IMR-90 (cell line): ENCODE results near the gene LONP2. TPM values are rescaled to one million over a fixed set of nuclear protein-coding genes. Genes with fewer than 3 reads are reported as not detected.

Source experiments
- ATAC-seq: fragments of 200-7000 bp; cut with Tn5 transposase; 2 replicates; pipeline ENCODE4 v1.9.1; 2020; ENCODE audit warnings: low read depth, mild to moderate bottlenecking, moderate library complexity
- BruUV-seq: library from RNA; stranded (reverse); fragments of 400-500 nt; replicated peaks from 2 replicates; lab custom pipeline; 2021; lab: Mats Ljungman, UMichigan
- CTCF ChIA-PET: fragments of 300-600 bp; formaldehyde crosslinking; extraction: SDS; loops from one replicate; lab custom pipeline; 2021; ENCODE audit warnings: antibody characterized with exemption; lab: Yijun Ruan, JAX
- POLR2A ChIA-PET: fragments of 300-600 bp; sonication (Branson Sonifier 250); formaldehyde crosslinking; loops from one replicate; lab custom pipeline; 2022; ENCODE audit warnings: antibody characterized with exemption; ENCODE audit not compliant: unreplicated experiment; lab: Charles Lee
- DNase-seq: peaks from one replicate; pipeline ENCODE4 v3.0.0; 2013
- H2AFZ ChIP-seq: replicated peaks from 2 replicates; pipeline ENCODE3; 2013; ENCODE audit warnings: low read length, mild to moderate bottlenecking; ENCODE audit not compliant: poor library complexity
- H2AK5ac ChIP-seq: 2 replicates; pipeline ENCODE4 v1.6.1; 2013; ENCODE audit warnings: low read depth, low read length, inconsistent platforms
- H2AK9ac ChIP-seq: replicated peaks from 2 replicates; pipeline ENCODE3; 2013; ENCODE audit warnings: mild to moderate bottlenecking, low read depth, low read length, moderate library complexity; ENCODE audit not compliant: poor library complexity
- H2BK120ac ChIP-seq: 2 replicates; pipeline ENCODE4 v1.6.1; 2013; ENCODE audit warnings: low read depth, low read length, inconsistent platforms
- H2BK15ac ChIP-seq: 3 replicates; pipeline ENCODE4 v1.6.1; 2013; ENCODE audit warnings: low read depth, low read length, inconsistent platforms
- H2BK20ac ChIP-seq: 2 replicates; pipeline ENCODE4 v1.6.1; 2013; ENCODE audit warnings: low read depth, mild to moderate bottlenecking, inconsistent platforms, low read length, moderate library complexity
- H2BK5ac ChIP-seq: 2 replicates; pipeline ENCODE4 v1.6.1; 2013; ENCODE audit warnings: mild to moderate bottlenecking, low read depth, low read length, inconsistent platforms; ENCODE audit not compliant: poor library complexity, severe bottlenecking
- H3K14ac ChIP-seq: replicated peaks from 2 replicates; pipeline ENCODE4 v1.6.1; 2013; ENCODE audit warnings: low read depth, low read length, inconsistent platforms
- H3K18ac ChIP-seq: 2 replicates; pipeline ENCODE4 v1.6.1; 2013; ENCODE audit warnings: low read depth, low read length, control low read depth
- H3K23ac ChIP-seq: 2 replicates; pipeline ENCODE4 v1.6.1; 2013; ENCODE audit warnings: low read depth, low read length, inconsistent platforms
- H3K27ac ChIP-seq: 2 replicates; pipeline ENCODE4 v1.5.1; 2013; ENCODE audit warnings: mild to moderate bottlenecking, control low read depth, low read length; ENCODE audit not compliant: insufficient read depth
- H3K27me3 ChIP-seq: 2 replicates; pipeline ENCODE4 v1.6.1; 2013; ENCODE audit warnings: low read length; ENCODE audit not compliant: control insufficient read depth, insufficient read depth
- H3K36me3 ChIP-seq: 2 replicates; pipeline ENCODE4 v1.6.1; 2013; ENCODE audit warnings: low read length, mixed read lengths; ENCODE audit not compliant: control insufficient read depth, insufficient read depth
- H3K4ac ChIP-seq: 2 replicates; pipeline ENCODE4 v1.6.1; 2013; ENCODE audit warnings: low read depth, low read length, inconsistent platforms
- H3K4me1 ChIP-seq: 2 replicates; pipeline ENCODE4 v1.6.1; 2013; ENCODE audit warnings: low read length, mixed read lengths; ENCODE audit not compliant: control insufficient read depth, insufficient read depth
- H3K4me2 ChIP-seq: 2 replicates; pipeline ENCODE4 v1.6.1; 2013; ENCODE audit warnings: low read depth, mild to moderate bottlenecking, control low read depth, low read length, moderate library complexity
- H3K4me3 ChIP-seq: 2 replicates; pipeline ENCODE4 v1.5.1; 2013; ENCODE audit warnings: low read depth, mild to moderate bottlenecking, control low read depth, low read length, moderate library complexity; ENCODE audit not compliant: insufficient read depth
- H3K56ac ChIP-seq: 2 replicates; pipeline ENCODE4 v1.6.1; 2013; ENCODE audit warnings: low read length, inconsistent platforms; ENCODE audit not compliant: insufficient read depth; ENCODE audit errors: extremely low read depth
- H3K79me1 ChIP-seq, 2 experiments: 2 replicates each; pipeline ENCODE4 v1.6.1; 2013; ENCODE audit warnings: low read length in 2 of 2, inconsistent platforms in 1 of 2, low read depth in 1 of 2
- H3K9ac ChIP-seq: 2 replicates; pipeline ENCODE4 v1.6.1; 2013; ENCODE audit warnings: low read depth, low read length, control low read depth
- H3K9me1 ChIP-seq: 2 replicates; pipeline ENCODE4 v1.6.1; 2013; ENCODE audit warnings: low read length, inconsistent platforms; ENCODE audit not compliant: insufficient read depth
- H3K9me3 ChIP-seq: 2 replicates; pipeline ENCODE4 v1.6.1; 2013; ENCODE audit warnings: low read length; ENCODE audit not compliant: control insufficient read depth, insufficient read depth
- H4K20me1 ChIP-seq: 2 replicates; pipeline ENCODE4 v1.6.1; 2013; ENCODE audit warnings: low read length, inconsistent platforms; ENCODE audit not compliant: insufficient read depth
- H4K5ac ChIP-seq: 2 replicates; pipeline ENCODE4 v1.6.1; 2013; ENCODE audit warnings: mild to moderate bottlenecking, low read depth, low read length, control low read depth
- H4K8ac ChIP-seq, 2 experiments: 2 replicates each; pipeline ENCODE4 v1.6.1; 2013; ENCODE audit warnings: low read depth in 2 of 2, low read length in 2 of 2, control low read depth in 1 of 2, inconsistent platforms in 1 of 2
- H4K91ac ChIP-seq: 2 replicates; pipeline ENCODE4 v1.6.1; 2013; ENCODE audit warnings: low read depth, low read length, inconsistent platforms; ENCODE audit not compliant: insufficient read depth
- CEBPB ChIP-seq: IDR thresholded peaks from 2 replicates; pipeline ENCODE4 v1.6.1; 2012; ENCODE audit warnings: low read depth, low read length, improper control_type of control experiment
- CHD1 ChIP-seq: IDR thresholded peaks from 2 replicates; pipeline ENCODE4 v1.6.1; 2012; ENCODE audit warnings: low read depth, low read length, improper control_type of control experiment
- ELK1 ChIP-seq: fragments of 150-350 bp; IDR thresholded peaks from 2 replicates; pipeline ENCODE4 v1.6.1; 2016; ENCODE audit warnings: low read depth, mild to moderate bottlenecking, low read length, moderate library complexity, borderline replicate concordance
- FOS ChIP-seq: fragments of 150-350 bp; IDR thresholded peaks from 2 replicates; pipeline ENCODE4 v1.6.1; 2016; ENCODE audit warnings: low read depth, low read length
- MAFK ChIP-seq: IDR thresholded peaks from 2 replicates; pipeline ENCODE4 v1.6.1; 2012; ENCODE audit warnings: low read depth, low read length, improper control_type of control experiment
- MXI1 ChIP-seq: IDR thresholded peaks from 2 replicates; pipeline ENCODE4 v1.6.1; 2012; ENCODE audit warnings: low read depth, mild to moderate bottlenecking, low read length, moderate library complexity, borderline replicate concordance
- NFE2L2 ChIP-seq: fragments of 150-350 bp; IDR thresholded peaks from 2 replicates; pipeline ENCODE4 v1.6.1; 2016; ENCODE audit warnings: low read depth, mild to moderate bottlenecking, low read length
- RAD21 ChIP-seq: IDR thresholded peaks from 2 replicates; pipeline ENCODE4 v1.6.1; 2012; ENCODE audit warnings: low read length, improper control_type of control experiment
- RCOR1 ChIP-seq: IDR thresholded peaks from 2 replicates; pipeline ENCODE4 v1.6.1; 2012; ENCODE audit warnings: mild to moderate bottlenecking, low read length, improper control_type of control experiment; ENCODE audit not compliant: insufficient replicate concordance
- RFX5 ChIP-seq: IDR thresholded peaks from 2 replicates; pipeline ENCODE4 v1.8.0; 2012; ENCODE audit warnings: low read depth, mild to moderate bottlenecking, low read length, moderate library complexity
- SMC3 ChIP-seq: fragments of 150-350 bp; IDR thresholded peaks from 2 replicates; pipeline ENCODE4 v1.6.1; 2016; ENCODE audit warnings: low read depth, mild to moderate bottlenecking, antibody characterized with exemption, low read length, moderate library complexity
- USF2 ChIP-seq: fragments of 150-350 bp; IDR thresholded peaks from 2 replicates; pipeline ENCODE4 v1.6.1; 2017; ENCODE audit warnings: mild to moderate bottlenecking, antibody characterized with exemption, low read length, low read depth
- WGBS, 2 experiments: methylation state at CpG; one replicate each; pipeline versions ENCODE4 v1.1.5 to v1.1.7; 2013; ENCODE audit warnings: missing lambda C conversion rate in 2 of 2; ENCODE audit not compliant: insufficient read length in 1 of 2; ENCODE audit errors: extremely low coverage in 2 of 2; 5-methylcytosine and 5-hydroxymethylcytosine counted together
- dilution Hi-C: fragments of 300-500 bp; cut with HindIII; formaldehyde crosslinking; loops from one replicate; pipeline ENCODE4 v1.14.3; 2018; ENCODE audit warnings: low sequenced_read_pairs; ENCODE audit not compliant: unreplicated experiment
- in situ Hi-C: fragments of 300-500 bp; cut with MboI; formaldehyde crosslinking; loops from 3 replicates; pipeline ENCODE4 v1.14.3; 2019; ENCODE audit warnings: low sequenced_read_pairs, inconsistent platforms, mixed read lengths
- intact Hi-C: fragments of 100-400 bp; cut with micrococcal nuclease; formaldehyde crosslinking; loops from 2 replicates; pipeline ENCODE4 v1.10.0; 2022
- polyA plus RNA-seq, 3 experiments: library from polyadenylated mRNA; depleted of rRNA; stranded (reverse); fragments of >200 nt; gene quantifications; 2 replicates each; pipeline ENCODE4 v1.2.3, GENCODE V29; 2012; ENCODE audit warnings: low replicate concordance in 1 of 3
- total RNA-seq: library from RNA; depleted of rRNA; stranded (reverse); fragments of >200 nt; gene quantifications from 2 replicates; pipeline ENCODE4 v1.2.3, GENCODE V29; 2012

Gene LONP2
- total and polyA plus RNA-seq, 2 of the 4 experiments (the other 2 are of a cell fraction) = 31.5 to 90.9 TPM

- Histone ChIP-seq H3K9me3 (no peaks in the 10 kb centered on the region), H2AK9ac (no peak overlapping the region), H4K8ac (no peak overlapping the region), H3K4ac (no peak overlapping the region), H4K20me1 (no peaks in the 10 kb centered on the region), H3K4me1 (peaks cover 4% of the 10 kb centered on the region; the same call in 1 of the 2 replicates), H3K9me1 (no peaks in the 10 kb centered on the region), H2AFZ (no peak overlapping the region), H3K36me3 (peaks cover 2% of the 10 kb centered on the region), H2BK15ac (no peak overlapping the region), H4K5ac (no peak overlapping the region), H3K4me3 (no peak overlapping the region), H3K9ac (no peak overlapping the region), H3K4me2 (no peak overlapping the region), H3K56ac (no peak overlapping the region), H2BK20ac (no peak overlapping the region), H2AK5ac (no peak overlapping the region), H3K23ac (no peak overlapping the region), H3K79me1 (peaks cover 14 to 30% of the 10 kb centered on the region in 2 experiments), H2BK5ac (no peak overlapping the region), H3K27ac (no peak overlapping the region), H3K27me3 (no peaks in the 10 kb centered on the region), H3K14ac (no peak overlapping the region), H2BK120ac (no peak overlapping the region), H3K18ac (no peak overlapping the region), H4K91ac (no peak overlapping the region)
- no TSS peak for BruUV-seq
- intact Hi-C loops (no loop called here), in situ Hi-C loops (no loop called here), dilution Hi-C loops (no loop called here)
- DNase-seq (no peak), ATAC-seq (no peak)
- ChIA-PET CTCF (no interaction called here), POLR2A (no interaction called here)
- TF ChIP-seq ELK1 (no peak), RFX5 (no peak), MXI1 (no peak), CEBPB (no peak), RCOR1 (no peak), SMC3 (no peak), USF2 (no peak), RAD21 (no peak), FOS (no peak), CHD1 (no peak), MAFK (no peak), NFE2L2 (no peak)
- WGBS, 2 experiments = no CpG with 5 or more reads among the region's 4 CpGs
Measured at GRCh38 chr16:48329138-48329537, 85.0 kb downstream of the LONP2 start.
